ENCODE measurements around the gene CLEC4M.

GRCh38 chr19:7811989-7812388 is 48.9 kb downstream of the CLEC4M start:
- TF ChIP-seq, protein P1, sequence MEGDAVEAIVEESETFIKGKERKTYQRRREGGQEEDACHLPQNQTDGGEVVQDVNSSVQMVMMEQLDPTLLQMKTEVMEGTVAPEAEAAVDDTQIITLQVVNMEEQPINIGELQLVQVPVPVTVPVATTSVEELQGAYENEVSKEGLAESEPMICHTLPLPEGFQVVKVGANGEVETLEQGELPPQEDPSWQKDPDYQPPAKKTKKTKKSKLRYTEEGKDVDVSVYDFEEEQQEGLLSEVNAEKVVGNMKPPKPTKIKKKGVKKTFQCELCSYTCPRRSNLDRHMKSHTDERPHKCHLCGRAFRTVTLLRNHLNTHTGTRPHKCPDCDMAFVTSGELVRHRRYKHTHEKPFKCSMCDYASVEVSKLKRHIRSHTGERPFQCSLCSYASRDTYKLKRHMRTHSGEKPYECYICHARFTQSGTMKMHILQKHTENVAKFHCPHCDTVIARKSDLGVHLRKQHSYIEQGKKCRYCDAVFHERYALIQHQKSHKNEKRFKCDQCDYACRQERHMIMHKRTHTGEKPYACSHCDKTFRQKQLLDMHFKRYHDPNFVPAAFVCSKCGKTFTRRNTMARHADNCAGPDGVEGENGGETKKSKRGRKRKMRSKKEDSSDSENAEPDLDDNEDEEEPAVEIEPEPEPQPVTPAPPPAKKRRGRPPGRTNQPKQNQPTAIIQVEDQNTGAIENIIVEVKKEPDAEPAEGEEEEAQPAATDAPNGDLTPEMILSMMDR (IDR thresholded peaks at IDR 0.05), result no peak
- TF ChIP-seq EZH2 (IDR thresholded peaks at IDR 0.05), result no peak

Data from neural progenitor cell (in vitro differentiated cells).